Measurements from ENCODE around the gene MTRF1L.

- TF ChIP-seq CTCF (IDR thresholded peaks at IDR 0.05 in 8 of 11, conservative IDR thresholded peaks at IDR 0.05 in 3 of 11): no peak
- TF ChIP-seq POLR2AphosphoS5 (IDR thresholded peaks at IDR 0.05): no peak
- no peak for TF ChIP-seq POLR2A (IDR thresholded peaks at IDR 0.05)
Observed at GRCh38 chr6:152941746-152942145, 60.8 kb downstream of the MTRF1L start.

Measured in spleen (tissue), 7 donors.